AG20443 (cell line): ENCODE data around the gene KRTAP10-1.
"Not testable (repeated sequence)": the region's sequence is repeated elsewhere in the genome, so short reads cannot be mapped to it uniquely, and the experiment has no call there.

Experiments used
- DNase-seq: peaks from one replicate; pipeline ENCODE4 v3.0.0; 2012; ENCODE audit warnings: low spot score, mixed read lengths

KRTAP10-1 gene

GRCh38 chr21:44569861-44570517 is 30.0 kb upstream of the KRTAP10-1 start:
- no peak for DNase-seq

GRCh38 chr21:44568667-44569556 is 28.9 kb upstream of the KRTAP10-1 start:
- no peak for DNase-seq

GRCh38 chr21:44568261-44568660 is 28.3 kb upstream of the KRTAP10-1 start:
- no peak for DNase-seq

- DNase-seq = no peak
These were observed 27.6 kb upstream of the KRTAP10-1 start for GRCh38 chr21:44567481-44568171.

GRCh38 chr21:44566403-44566802 is 26.4 kb upstream of the KRTAP10-1 start:
- DNase-seq = no peak

- DNase-seq = no peak
These were observed 25.0 kb upstream of the KRTAP10-1 start for GRCh38 chr21:44564886-44565598.

GRCh38 chr21:44564099-44564498 is 24.1 kb upstream of the KRTAP10-1 start:
- DNase-seq = no peak

GRCh38 chr21:44558695-44559094 is 18.7 kb upstream of the KRTAP10-1 start, which contains the start of gene KRTAP10-3:
TSS of gene KRTAP10-3 (minus strand) at chr21:44558795. CDS start at chr21:44558715, 80 bp downstream.
- DNase-seq = no peak

- DNase-seq = not testable (repeated sequence)
These were observed 18.3 kb upstream of the KRTAP10-1 start for GRCh38 chr21:44558329-44558675.

GRCh38 chr21:44557491-44558328 is 17.7 kb upstream of the KRTAP10-1 start:
- DNase-seq = no peak

GRCh38 chr21:44556879-44557278 is 16.9 kb upstream of the KRTAP10-1 start:
- no peak for DNase-seq

GRCh38 chr21:44555200-44555875 is 15.3 kb upstream of the KRTAP10-1 start:
- no peak for DNase-seq

GRCh38 chr21:44552681-44553080 is 12.7 kb upstream of the KRTAP10-1 start:
- no peak for DNase-seq

GRCh38 chr21:44552136-44552535 is 12.1 kb upstream of the KRTAP10-1 start:
- no peak for DNase-seq

GRCh38 chr21:44551340-44551961 is 11.5 kb upstream of the KRTAP10-1 start, which contains the start of gene KRTAP10-2:
TSS of gene KRTAP10-2 (minus strand) at chr21:44551505. CDS start at chr21:44551458, 47 bp downstream.
- no peak for DNase-seq

- DNase-seq = no peak
These were observed 10.8 kb upstream of the KRTAP10-1 start for GRCh38 chr21:44550807-44551206.

GRCh38 chr21:44550285-44550684 is 10.3 kb upstream of the KRTAP10-1 start:
- not testable (repeated sequence) for DNase-seq

- no peak for DNase-seq
These were observed 9.7 kb upstream of the KRTAP10-1 start for GRCh38 chr21:44549525-44550211.

GRCh38 chr21:44548922-44549321 is 8.9 kb upstream of the KRTAP10-1 start:
- no peak for DNase-seq
